NB4 (cell line): ENCODE results near the gene PSAPL1.

Experiments
- DNase-seq: peaks from one replicate; pipeline ENCODE4 v3.0.0; 2010; ENCODE audit warnings: low read depth
- H3K4me3 ChIP-seq: one replicate; pipeline ENCODE4 v1.5.1; 2011; ENCODE audit warnings: mild to moderate bottlenecking, low read depth, low read length, moderate library complexity
- CTCF ChIP-seq: IDR thresholded peaks from one replicate; pipeline ENCODE4 v1.5.1; 2012; ENCODE audit warnings: low read depth, low read length
- MYC ChIP-seq: IDR thresholded peaks from 2 replicates; pipeline ENCODE4 v1.6.1; 2011; ENCODE audit warnings: low read depth, low read length
- POLR2A ChIP-seq: IDR thresholded peaks from 2 replicates; pipeline ENCODE4 v1.6.1; 2011; ENCODE audit warnings: mild to moderate bottlenecking; ENCODE audit not compliant: insufficient read length; ENCODE audit errors: extremely low read depth
- TF ChIP-seq, protein P1 (sequence below): IDR thresholded peaks from 2 replicates; pipeline ENCODE4 v1.6.1; 2011; ENCODE audit warnings: low read depth, low read length

PSAPL1 gene

DNA sequence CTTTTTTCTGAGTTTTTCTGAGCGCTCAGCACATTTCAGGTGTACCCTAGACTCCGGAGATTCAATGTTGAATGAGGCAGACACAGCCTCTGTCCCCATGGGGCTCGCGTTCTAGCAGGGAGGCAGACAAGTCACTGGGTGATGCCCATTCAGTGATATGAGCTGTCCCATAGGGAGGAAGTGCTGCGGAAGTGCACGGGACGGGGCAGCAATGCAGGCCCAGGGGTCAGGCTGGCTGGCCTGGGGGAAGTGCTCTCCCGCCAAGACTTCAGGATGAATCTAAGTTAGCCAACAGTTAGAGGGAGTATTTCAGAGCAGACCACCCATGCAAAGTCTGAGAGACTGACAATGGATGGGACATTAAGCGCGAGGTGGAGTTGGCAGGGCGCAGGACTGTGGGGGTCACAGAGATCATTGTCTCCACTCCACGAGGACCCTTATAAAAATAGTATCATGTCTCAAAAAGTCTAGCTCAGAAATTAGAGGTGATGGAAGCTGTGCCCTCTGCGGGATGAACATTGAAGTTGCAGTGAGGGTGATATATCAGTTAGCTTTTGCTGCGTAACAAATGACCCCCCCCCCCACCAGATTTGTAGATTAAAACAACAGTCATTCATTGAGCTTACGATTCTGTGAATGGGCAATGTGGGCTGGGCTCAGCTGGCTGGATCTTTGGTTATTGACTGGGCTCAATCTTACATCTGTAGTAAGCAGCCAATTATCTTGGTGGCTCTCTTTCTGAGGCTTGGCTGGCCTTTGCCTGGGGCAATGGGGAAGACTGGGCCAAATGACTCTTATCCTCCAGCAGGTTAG is 16.4 kb downstream of the PSAPL1 start:
- H3K4me3 ChIP-seq: no peak overlapping the region

DNA sequence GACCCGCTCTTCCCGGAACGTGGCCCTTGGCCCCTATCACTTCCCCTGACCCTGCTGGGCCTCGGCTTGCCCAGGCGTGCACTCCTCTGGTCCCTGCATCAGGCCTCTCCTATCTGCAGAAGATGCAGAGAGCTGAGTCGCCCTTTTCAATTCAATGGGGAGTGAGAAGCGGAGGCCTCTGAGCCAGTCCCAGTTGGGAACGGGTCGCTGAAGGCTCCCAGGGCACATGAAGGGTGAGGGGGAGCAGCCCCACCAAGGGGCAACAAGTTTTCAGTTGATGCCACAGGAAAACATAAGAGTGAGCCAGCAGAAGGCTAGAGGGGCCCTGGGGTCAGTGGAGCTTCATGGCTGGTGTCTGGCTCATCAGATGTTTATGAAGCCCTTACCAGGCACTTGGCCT is 17.1 kb downstream of the PSAPL1 start:
- H3K4me3 ChIP-seq: no peak overlapping the region
- no peak for DNase-seq
- TF ChIP-seq, protein P1, sequence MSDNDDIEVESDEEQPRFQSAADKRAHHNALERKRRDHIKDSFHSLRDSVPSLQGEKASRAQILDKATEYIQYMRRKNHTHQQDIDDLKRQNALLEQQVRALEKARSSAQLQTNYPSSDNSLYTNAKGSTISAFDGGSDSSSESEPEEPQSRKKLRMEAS: no peak
- TF ChIP-seq POLR2A (no peak), CTCF (no peak), MYC (no peak)

More for the DNA sequence above, 16.4 kb downstream of the PSAPL1 start:
- DNase-seq: no peak
- TF ChIP-seq MYC: no peak
- TF ChIP-seq, protein P1: no peak
- TF ChIP-seq CTCF: no peak
- TF ChIP-seq POLR2A: no peak

DNA sequence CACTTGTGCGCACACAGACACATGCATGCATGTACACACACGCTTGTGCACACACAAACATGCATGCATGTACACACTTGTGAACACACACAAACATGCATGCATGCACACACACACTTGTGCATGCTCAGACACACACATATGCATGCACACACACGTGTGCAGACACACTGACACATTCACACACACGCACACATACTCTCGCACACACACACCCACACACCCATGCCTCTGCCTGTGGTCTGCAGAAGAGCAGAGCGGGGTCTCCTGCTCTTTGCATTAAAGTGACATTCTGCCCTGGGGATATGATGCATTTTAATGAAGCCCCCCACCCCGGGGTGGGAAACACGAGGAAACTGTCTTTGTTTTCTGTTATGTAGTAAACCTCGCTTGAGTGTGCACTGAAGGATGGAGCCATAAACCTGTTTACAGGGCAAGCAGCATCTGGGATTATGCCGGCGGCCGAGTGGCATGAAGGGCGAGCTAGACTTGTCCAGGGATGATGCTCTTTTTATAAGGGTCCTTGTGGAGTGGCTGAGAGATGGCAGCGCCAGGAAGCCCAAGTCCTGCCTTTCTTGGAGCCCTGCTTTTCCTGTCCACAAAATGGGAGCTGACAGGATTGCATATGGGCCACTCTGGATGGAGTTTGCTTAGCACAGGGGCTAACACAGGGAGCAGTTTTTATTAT is 17.8 kb downstream of the PSAPL1 start:
- no peak for DNase-seq

DNA sequence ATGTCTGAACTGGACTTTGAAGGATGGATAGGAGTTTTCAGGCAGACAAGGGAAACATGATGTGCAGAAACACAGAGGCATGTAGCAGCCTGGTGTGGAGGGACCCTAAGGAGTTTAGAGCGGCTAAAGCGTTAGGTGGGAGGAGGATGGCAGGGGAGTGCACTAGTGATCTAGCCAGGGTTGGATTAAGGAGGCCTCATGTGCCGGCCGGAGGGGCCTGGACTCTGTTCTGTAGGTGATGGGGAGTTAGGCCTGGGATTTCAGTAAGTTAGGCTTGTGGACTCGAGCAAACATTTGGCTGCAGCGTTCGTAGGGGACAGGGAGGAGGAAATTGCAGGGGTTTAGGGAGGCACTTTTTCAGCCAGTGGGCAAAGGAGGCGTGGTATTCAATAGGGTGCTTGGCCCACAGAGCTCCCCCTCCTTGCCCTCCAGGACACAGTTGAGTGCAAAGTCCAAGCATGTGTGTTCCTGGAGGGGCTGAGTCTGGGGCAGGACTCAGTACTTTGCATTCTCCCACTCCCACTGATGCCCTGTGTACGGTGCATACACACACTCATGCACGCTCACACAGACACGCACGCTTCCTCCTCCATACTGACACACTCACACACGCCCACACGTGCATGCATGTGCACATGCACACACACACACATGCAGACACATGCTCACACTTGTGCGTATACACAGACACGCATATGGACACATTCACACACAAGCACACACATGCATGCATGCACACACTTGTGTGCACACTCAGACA is 18.6 kb downstream of the PSAPL1 start:
- no peak for DNase-seq
- TF ChIP-seq, protein P1: no peak
- TF ChIP-seq MYC: no peak
- TF ChIP-seq POLR2A: no peak
- TF ChIP-seq CTCF: no peak
- H3K4me3 ChIP-seq: no peak overlapping the region

More for the DNA sequence above, 17.8 kb downstream of the PSAPL1 start:
- TF ChIP-seq, protein P1: no peak
- TF ChIP-seq CTCF (no peak), POLR2A (no peak)
- H3K4me3 ChIP-seq: no peak overlapping the region

DNA sequence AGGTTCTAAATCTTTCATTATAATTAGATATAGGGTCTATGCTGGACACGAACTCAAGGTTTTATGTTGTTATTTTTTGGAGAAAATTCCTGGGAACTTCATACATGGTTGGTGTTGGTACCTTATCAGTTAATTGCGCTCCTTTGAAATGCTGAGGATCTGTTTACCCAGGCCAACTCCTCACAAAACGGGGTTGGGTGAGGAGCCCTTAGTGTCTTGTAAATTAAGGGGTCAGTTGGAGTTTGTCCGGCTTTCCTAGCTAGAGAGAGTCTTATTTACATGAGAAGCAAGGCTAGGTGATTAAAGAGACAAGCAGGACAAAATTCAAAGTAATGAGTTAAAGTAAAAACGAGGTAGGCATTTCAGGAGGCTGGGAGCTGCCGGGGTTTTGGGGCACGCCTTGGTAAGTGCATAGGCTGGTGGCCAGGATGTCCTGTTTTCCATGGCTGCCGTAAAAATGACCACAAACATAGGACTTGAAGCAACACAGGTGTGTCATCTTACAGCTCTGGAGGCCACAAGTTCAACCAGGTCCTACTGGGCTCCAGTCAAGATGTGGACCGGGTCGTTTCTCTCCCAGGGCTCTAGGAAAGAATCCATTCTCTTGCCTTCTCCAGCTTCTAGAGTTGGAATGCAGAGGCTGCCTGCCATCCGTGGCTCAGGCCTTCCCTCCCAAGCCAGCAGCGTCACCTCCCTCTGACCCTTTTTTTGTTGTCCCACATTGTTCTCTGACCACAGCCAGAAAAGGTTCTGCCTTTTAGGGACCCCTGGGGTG is 19.8 kb downstream of the PSAPL1 start:
- TF ChIP-seq, protein P1: no peak
- no peak for TF ChIP-seq POLR2A
- TF ChIP-seq MYC: no peak
- TF ChIP-seq CTCF: no peak
- no peak overlapping the region for H3K4me3 ChIP-seq

More for the DNA sequence above, 19.8 kb downstream of the PSAPL1 start:
- DNase-seq: no peak
